Pancreas (tissue), 10 donors: Measurements from ENCODE around the gene NIBAN1. TPM values are rescaled to one million over a fixed set of nuclear protein-coding genes. Genes with fewer than 3 reads are reported as not detected.
"Not testable (repeated sequence)": the region's sequence is repeated elsewhere in the genome, so short reads cannot be mapped to it uniquely, and the experiment has no call there.

Experiments used
- ATAC-seq, 4 donors: fragments of 200-7000 bp; cut with Tn5 transposase; one replicate each; pipeline versions ENCODE4 v1.8.0 to v1.9.1; 2020; ENCODE audit warnings: mild to moderate bottlenecking in 4 of 4, moderate library complexity in 4 of 4
- DNase-seq, 6 donors: peaks; one replicate each; pipeline ENCODE4 v3.0.0-alpha.2; 2020
- FAIRE-seq: peaks from 2 replicates; lab custom pipeline; 2012; peaks lifted over from hg19 to GRCh38; lab: Jason Lieb, UNC
- H3K27ac ChIP-seq, 4 donors: fragments of 200-600 bp; sonication (generic); 1 replicate in 3 of 4; 2 replicates in 1 of 4; pipeline versions ENCODE4 v1.5.0 to v1.8.0; 2020
- H3K27me3 ChIP-seq, 4 donors: fragments of 200-600 bp; one replicate each; pipeline ENCODE4 v1.8.0; 2021
- H3K36me3 ChIP-seq, 3 donors: fragments of 200-600 bp; sonication (generic) in 1 of 3; one replicate each; pipeline versions ENCODE4 v1.5.0 to v1.8.0; 2020 to 2021
- H3K4me1 ChIP-seq, 3 donors: fragments of 200-600 bp; one replicate each; pipeline ENCODE4 v1.8.0; 2021
- H3K4me3 ChIP-seq, 4 donors: fragments of 200-600 bp; sonication (generic) in 2 of 4; one replicate each; pipeline versions ENCODE4 v1.5.0 to v1.8.0; 2020 to 2021
- H3K9me3 ChIP-seq, 4 donors: fragments of 200-600 bp; one replicate each; pipeline ENCODE4 v1.8.0; 2021
- WGBS, 2 donors: extraction: QIAGEN DNeasy Blood & Tissue Kit; methylation state at CpG; one replicate each; pipeline ENCODE4 v1.1.7; 2013; 5-methylcytosine and 5-hydroxymethylcytosine counted together
- intact Hi-C, 3 donors: fragments of 100-400 bp; cut with DNase I; formaldehyde crosslinking; loops; one replicate each; pipeline versions ENCODE4 v1.11.1 to v1.14.2; 2022
- polyA plus RNA-seq, 2 donors: library from polyadenylated mRNA; stranded (reverse); fragments of 200-250 nt; gene quantifications; one replicate each; pipeline ENCODE4 v1.2.3, GENCODE V29; 2013
- total RNA-seq, 6 donors: library from RNA; stranded (reverse); fragmentation: NEBNext Ultra II Directional in 4 of 6; extraction: Animal tissue kit (Norgen Biotek cat#: 25700) in 4 of 6; gene quantifications; one replicate each; pipeline versions ENCODE4 v1.2.1 to v1.2.4, GENCODE V29; 2021 to 2023
- TF ChIP-seq, protein P1 (sequence below), 4 donors: fragments of 200-600 bp; sonication (generic) in 3 of 4; IDR thresholded peaks; one replicate each; pipeline versions ENCODE4 v1.5.0 to v1.8.0; 2021; ENCODE audit warnings: antibody characterized with exemption in 4 of 4
- donor health status: healthy with polysubstance abuse.
- donor health status: DM: no; HTN: no; CAD: no; lungs with moderate emphysema.
- donor health status: DM: no; HTN: no; CAD: no.
- donor health status: control.
- donor health status: control.
- donor health status: Bipolar disorder and iron deficiency.
- donor health status: DM: yes; HTN: yes; CAD: no.
- donor health status: DM: no; HTN: no; CAD: no.
- donor health status: DM: no; HTN: no; CAD: no.
- donor health status: DM: yes; HTN: yes; CAD: no.

The NIBAN1 gene
- total and polyA plus RNA-seq, 8 donors = 5.7 to 75.2 (median 52.0) TPM

- DNase-seq (no peak), ATAC-seq (peak in 3 of 4 donors; percentile 41 to 54 (median 50)), FAIRE-seq (no peak)
- H3K9me3 ChIP-seq = no peaks in the 10 kb centered on the region
- H3K36me3 ChIP-seq = no peaks in the 10 kb centered on the region
- peaks cover 6 to 9% (median 7%) of the 10 kb centered on the region in 3 donors for H3K4me1 ChIP-seq
- H3K27ac ChIP-seq = peak overlapping the region in 1 of 4 donors; percentile 9
- H3K27me3 ChIP-seq = no peaks in the 10 kb centered on the region
- intact Hi-C loops = no loop called here
- TF ChIP-seq, protein P1, sequence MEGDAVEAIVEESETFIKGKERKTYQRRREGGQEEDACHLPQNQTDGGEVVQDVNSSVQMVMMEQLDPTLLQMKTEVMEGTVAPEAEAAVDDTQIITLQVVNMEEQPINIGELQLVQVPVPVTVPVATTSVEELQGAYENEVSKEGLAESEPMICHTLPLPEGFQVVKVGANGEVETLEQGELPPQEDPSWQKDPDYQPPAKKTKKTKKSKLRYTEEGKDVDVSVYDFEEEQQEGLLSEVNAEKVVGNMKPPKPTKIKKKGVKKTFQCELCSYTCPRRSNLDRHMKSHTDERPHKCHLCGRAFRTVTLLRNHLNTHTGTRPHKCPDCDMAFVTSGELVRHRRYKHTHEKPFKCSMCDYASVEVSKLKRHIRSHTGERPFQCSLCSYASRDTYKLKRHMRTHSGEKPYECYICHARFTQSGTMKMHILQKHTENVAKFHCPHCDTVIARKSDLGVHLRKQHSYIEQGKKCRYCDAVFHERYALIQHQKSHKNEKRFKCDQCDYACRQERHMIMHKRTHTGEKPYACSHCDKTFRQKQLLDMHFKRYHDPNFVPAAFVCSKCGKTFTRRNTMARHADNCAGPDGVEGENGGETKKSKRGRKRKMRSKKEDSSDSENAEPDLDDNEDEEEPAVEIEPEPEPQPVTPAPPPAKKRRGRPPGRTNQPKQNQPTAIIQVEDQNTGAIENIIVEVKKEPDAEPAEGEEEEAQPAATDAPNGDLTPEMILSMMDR (IDR thresholded peaks at IDR 0.05) = no peak
- 37 to 46% methylated on average over 4 of the region's 4 CpGs for WGBS, 2 donors
- no peak overlapping the region for H3K4me3 ChIP-seq
Observed at GRCh38 chr1:184958554-184959353, 15.6 kb downstream of the NIBAN1 start.

GRCh38 chr1:184957901-184958300 lies 16.4 kb downstream of the NIBAN1 start:
- H3K27ac ChIP-seq, H3K27me3 ChIP-seq, FAIRE-seq, ATAC-seq, DNase-seq, intact Hi-C loops, H3K36me3 ChIP-seq, H3K4me1 ChIP-seq, H3K9me3 ChIP-seq, H3K4me3 ChIP-seq: not testable (repeated sequence)
- WGBS, 2 donors = 86 to 92% methylated on average over 2 of the region's 2 CpGs

DNA sequence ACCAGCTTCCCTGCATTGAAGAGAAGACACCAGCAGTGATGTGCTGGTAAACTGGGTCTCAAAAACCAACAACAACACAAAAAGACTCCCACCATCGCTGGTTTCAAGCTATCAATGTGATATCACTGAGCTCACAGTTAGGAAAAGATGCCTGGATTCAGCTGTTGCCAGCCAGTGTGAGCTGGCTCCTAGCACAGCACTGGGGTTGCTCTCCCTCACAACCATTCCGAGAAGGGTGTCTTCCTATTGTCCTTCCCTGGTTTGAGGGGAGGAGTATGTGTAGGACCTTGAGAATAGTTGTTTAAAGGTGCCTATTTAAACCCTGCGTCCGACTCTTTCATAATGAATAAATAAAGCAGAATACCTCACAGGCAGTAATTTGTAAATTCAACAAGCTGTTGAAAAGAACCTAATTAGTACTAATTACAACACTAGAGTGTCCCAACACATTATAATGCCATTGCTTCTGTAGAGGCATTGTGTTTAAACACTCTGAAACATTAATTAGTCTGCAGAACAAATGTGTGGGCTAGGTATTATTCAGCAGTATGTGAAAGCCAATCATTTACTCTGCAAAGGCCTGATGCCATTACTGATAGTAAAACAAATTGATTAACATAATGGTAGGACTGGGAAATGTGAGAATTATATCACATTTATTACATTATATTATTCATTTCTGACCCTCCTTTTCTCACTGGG lies 17.2 kb downstream of the NIBAN1 start:
- FAIRE-seq (no peak), DNase-seq (no peak), ATAC-seq (no peak)
- WGBS, 2 donors = 57 to 65% methylated on average over 4 of the region's 4 CpGs
- Histone ChIP-seq H3K27ac (no peak overlapping the region), H3K9me3 (no peaks in the 10 kb centered on the region), H3K4me3 (no peak overlapping the region), H3K4me1 (peaks cover 6 to 9% (median 8%) of the 10 kb centered on the region in 3 donors), H3K27me3 (no peaks in the 10 kb centered on the region), H3K36me3 (no peaks in the 10 kb centered on the region)
- intact Hi-C loops = no loop called here
- TF ChIP-seq, protein P1 (IDR thresholded peaks at IDR 0.05) = no peak

DNA sequence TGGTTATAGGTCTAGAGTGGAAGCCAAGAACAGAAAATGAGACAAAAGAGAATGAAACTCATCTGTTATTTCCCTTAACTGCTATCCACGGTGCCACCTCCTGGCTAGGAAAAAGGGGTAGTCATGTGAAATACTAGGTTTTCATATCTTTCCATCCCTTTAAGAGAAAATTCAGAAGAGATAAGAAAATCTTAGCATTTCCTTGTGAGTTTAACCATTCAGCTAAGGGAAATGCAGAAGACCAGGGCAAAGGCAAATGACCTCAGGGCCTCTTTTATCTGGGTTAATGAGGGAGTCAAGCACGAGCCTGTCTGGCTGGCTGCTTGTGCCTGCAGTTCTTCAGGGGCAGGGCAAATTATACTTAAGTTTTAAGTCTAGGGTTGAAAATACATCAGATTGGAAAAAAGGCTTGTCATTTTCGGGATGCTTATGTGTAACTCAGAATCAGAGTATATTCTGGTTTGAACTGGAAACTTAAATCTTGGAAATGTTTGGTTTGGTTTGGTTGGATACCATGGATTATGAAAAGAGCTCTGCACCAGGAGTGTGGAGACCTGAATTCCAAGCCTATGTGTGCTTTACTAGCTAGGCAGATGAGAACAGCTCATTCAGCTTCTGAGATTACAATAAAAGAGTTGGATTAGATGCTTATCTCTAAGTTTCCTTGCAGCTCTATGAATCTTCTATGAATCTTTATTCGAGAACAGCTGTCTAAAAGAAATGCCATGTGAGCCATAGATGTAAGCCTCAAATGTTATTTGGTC lies 19.9 kb downstream of the NIBAN1 start:
- no peak for DNase-seq
- peak; percentile 38 to 65 (median 45) for ATAC-seq
- no peaks in the 10 kb centered on the region for H3K36me3 ChIP-seq
- intact Hi-C loops = no loop called here
- TF ChIP-seq, protein P1 (IDR thresholded peaks at IDR 0.05) = no peak
- 41 to 53% methylated on average over 4 of the region's 4 CpGs for WGBS, 2 donors
- peak overlapping the region in 2 of 4 donors; percentile 12 to 15 for H3K27ac ChIP-seq
- H3K4me1 ChIP-seq = peaks cover under 1 to 9% (median 8%) of the 10 kb centered on the region in 3 donors
- no peaks in the 10 kb centered on the region for H3K9me3 ChIP-seq
- no peak for FAIRE-seq
- H3K4me3 ChIP-seq = no peak overlapping the region
- no peaks in the 10 kb centered on the region for H3K27me3 ChIP-seq
